Measurements from ENCODE around the gene POLA2.

DNA sequence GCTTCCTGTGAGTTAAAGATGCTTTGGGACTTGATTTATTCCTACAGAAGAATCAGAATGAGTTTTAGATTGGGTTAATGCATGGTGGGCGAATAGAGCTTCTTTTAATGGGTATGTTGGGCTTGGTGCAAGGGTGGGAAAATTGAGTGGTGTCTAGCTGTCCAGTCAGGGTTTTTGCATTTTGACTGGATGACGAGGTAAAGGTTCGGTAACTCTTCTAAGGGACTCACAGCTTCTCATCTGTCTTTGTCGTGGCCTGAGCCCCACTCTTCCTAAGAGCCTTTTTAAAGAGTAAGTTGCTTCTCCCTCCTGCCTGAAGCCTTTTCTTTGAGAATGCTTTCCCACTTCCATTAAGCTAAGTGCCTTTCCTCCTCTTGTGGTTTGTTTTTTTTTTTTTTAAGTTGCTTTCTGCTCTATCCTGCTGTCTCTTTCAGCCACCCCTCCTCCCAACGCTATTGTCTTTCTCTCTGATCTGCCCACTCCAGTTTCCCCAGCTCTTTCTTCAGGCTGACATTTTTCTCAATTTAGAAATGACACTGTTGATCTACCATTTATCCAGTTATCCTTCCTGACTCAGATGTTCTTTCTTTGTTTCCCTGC, 73.0 kb downstream of the POLA2 start:
- TF ChIP-seq SAFB2 (IDR thresholded peaks at IDR 0.05; ENCODE audit: borderline replicate concordance, low read depth, low read length, severe bottlenecking) (no peak), RAD21 (CRISPR knock-in tag; conservative IDR thresholded peaks at IDR 0.05 in 1 of 2, IDR thresholded peaks at IDR 0.05 in 1 of 2) (no peak), ZNF239 (CRISPR knock-in tag; IDR thresholded peaks at IDR 0.05) (no peak), NUFIP1 (IDR thresholded peaks at IDR 0.05; ENCODE audit: partially characterized antibody) (no peak), CTBP1 (IDR thresholded peaks at IDR 0.05; ENCODE audit: borderline replicate concordance) (no peak), ZBTB17 (CRISPR knock-in tag; IDR thresholded peaks at IDR 0.05) (no peak), HDAC2 (IDR thresholded peaks at IDR 0.05) (no peak), HEY1 (CRISPR knock-in tag; IDR thresholded peaks at IDR 0.05; ENCODE audit: borderline replicate concordance) (no peak)
- TF ChIP-seq, protein P1, sequence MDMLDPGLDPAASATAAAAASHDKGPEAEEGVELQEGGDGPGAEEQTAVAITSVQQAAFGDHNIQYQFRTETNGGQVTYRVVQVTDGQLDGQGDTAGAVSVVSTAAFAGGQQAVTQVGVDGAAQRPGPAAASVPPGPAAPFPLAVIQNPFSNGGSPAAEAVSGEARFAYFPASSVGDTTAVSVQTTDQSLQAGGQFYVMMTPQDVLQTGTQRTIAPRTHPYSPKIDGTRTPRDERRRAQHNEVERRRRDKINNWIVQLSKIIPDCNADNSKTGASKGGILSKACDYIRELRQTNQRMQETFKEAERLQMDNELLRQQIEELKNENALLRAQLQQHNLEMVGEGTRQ (CRISPR knock-in tag; IDR thresholded peaks at IDR 0.05) = no peak
- TF ChIP-seq, protein P2, sequence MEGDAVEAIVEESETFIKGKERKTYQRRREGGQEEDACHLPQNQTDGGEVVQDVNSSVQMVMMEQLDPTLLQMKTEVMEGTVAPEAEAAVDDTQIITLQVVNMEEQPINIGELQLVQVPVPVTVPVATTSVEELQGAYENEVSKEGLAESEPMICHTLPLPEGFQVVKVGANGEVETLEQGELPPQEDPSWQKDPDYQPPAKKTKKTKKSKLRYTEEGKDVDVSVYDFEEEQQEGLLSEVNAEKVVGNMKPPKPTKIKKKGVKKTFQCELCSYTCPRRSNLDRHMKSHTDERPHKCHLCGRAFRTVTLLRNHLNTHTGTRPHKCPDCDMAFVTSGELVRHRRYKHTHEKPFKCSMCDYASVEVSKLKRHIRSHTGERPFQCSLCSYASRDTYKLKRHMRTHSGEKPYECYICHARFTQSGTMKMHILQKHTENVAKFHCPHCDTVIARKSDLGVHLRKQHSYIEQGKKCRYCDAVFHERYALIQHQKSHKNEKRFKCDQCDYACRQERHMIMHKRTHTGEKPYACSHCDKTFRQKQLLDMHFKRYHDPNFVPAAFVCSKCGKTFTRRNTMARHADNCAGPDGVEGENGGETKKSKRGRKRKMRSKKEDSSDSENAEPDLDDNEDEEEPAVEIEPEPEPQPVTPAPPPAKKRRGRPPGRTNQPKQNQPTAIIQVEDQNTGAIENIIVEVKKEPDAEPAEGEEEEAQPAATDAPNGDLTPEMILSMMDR (IDR thresholded peaks at IDR 0.05 in 2 of 3, conservative IDR thresholded peaks at IDR 0.05 in 1 of 3; ENCODE audit: insufficient read depth in 2 of 3, low read depth in 1 of 3, low read length in 3 of 3) = no peak
- TF ChIP-seq, protein P3, sequence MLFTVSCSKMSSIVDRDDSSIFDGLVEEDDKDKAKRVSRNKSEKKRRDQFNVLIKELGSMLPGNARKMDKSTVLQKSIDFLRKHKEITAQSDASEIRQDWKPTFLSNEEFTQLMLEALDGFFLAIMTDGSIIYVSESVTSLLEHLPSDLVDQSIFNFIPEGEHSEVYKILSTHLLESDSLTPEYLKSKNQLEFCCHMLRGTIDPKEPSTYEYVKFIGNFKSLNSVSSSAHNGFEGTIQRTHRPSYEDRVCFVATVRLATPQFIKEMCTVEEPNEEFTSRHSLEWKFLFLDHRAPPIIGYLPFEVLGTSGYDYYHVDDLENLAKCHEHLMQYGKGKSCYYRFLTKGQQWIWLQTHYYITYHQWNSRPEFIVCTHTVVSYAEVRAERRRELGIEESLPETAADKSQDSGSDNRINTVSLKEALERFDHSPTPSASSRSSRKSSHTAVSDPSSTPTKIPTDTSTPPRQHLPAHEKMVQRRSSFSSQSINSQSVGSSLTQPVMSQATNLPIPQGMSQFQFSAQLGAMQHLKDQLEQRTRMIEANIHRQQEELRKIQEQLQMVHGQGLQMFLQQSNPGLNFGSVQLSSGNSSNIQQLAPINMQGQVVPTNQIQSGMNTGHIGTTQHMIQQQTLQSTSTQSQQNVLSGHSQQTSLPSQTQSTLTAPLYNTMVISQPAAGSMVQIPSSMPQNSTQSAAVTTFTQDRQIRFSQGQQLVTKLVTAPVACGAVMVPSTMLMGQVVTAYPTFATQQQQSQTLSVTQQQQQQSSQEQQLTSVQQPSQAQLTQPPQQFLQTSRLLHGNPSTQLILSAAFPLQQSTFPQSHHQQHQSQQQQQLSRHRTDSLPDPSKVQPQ (CRISPR knock-in tag; IDR thresholded peaks at IDR 0.05; ENCODE audit: borderline replicate concordance) = no peak
- TF ChIP-seq, protein P4, sequence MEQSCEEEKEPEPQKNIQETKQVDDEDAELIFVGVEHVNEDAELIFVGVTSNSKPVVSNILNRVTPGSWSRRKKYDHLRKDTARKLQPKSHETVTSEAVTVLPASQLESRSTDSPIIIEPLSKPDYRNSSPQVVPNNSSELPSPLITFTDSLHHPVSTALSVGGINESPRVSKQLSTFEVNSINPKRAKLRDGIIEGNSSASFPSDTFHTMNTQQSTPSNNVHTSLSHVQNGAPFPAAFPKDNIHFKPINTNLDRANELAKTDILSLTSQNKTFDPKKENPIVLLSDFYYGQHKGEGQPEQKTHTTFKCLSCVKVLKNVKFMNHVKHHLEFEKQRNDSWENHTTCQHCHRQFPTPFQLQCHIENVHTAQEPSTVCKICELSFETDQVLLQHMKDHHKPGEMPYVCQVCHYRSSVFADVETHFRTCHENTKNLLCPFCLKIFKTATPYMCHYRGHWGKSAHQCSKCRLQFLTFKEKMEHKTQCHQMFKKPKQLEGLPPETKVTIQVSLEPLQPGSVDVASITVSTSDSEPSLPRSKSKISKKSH (CRISPR knock-in tag; IDR thresholded peaks at IDR 0.05) = no peak
